GM18517 (cell line): ENCODE results near the gene SP6.

Experiments
- ATAC-seq: cut with Tn5 transposase; IDR thresholded peaks from one replicate; pipeline ENCODE4 v1.9.1; 2021; ENCODE audit warnings: mild to moderate bottlenecking, moderate library complexity; ENCODE audit not compliant: unreplicated experiment

Gene SP6

GRCh38 chr17:47879776-47880454, 29.0 kb upstream of the SP6 start:
- ATAC-seq, result no peak

GRCh38 chr17:47879028-47879585, 28.1 kb upstream of the SP6 start:
- no peak for ATAC-seq

- ATAC-seq, result no peak
Observed at GRCh38 chr17:47878203-47879027, 27.5 kb upstream of the SP6 start.

DNA sequence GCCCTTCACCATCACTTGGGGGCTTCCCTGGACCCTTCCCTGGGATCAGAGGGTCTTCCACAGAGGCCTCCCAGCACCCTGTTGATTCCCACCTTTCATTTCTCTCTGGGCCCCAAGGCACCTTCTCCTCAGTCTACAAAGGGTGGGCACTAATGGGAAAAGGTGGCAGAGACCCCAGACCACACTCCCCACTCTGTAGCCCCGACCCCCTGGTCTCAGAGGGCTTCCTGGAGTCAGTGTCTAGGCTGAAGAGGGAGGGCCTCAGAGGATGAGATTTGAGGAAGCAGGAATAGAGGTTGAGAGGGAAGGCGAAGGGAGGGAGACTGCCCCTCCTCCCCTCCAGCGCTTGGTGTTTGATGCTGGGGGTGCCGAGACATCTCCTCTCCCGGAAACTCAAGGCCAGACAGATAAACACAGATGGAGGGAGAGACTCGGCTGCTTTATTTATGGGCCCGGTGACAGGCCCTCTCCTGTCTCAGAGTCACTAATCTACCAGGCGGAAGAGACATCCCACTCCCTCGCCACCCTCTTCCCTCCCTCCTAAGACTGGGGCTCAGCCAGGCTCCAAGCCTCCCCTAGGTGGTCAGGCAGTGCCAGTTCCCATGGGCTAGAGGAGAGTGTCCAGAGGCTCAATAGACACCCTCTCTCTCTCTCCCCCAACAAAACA, 26.5 kb upstream of the SP6 start:
- ATAC-seq, result no peak

- no peak for ATAC-seq
Observed at GRCh38 chr17:47875011-47875985, 24.3 kb upstream of the SP6 start.

DNA sequence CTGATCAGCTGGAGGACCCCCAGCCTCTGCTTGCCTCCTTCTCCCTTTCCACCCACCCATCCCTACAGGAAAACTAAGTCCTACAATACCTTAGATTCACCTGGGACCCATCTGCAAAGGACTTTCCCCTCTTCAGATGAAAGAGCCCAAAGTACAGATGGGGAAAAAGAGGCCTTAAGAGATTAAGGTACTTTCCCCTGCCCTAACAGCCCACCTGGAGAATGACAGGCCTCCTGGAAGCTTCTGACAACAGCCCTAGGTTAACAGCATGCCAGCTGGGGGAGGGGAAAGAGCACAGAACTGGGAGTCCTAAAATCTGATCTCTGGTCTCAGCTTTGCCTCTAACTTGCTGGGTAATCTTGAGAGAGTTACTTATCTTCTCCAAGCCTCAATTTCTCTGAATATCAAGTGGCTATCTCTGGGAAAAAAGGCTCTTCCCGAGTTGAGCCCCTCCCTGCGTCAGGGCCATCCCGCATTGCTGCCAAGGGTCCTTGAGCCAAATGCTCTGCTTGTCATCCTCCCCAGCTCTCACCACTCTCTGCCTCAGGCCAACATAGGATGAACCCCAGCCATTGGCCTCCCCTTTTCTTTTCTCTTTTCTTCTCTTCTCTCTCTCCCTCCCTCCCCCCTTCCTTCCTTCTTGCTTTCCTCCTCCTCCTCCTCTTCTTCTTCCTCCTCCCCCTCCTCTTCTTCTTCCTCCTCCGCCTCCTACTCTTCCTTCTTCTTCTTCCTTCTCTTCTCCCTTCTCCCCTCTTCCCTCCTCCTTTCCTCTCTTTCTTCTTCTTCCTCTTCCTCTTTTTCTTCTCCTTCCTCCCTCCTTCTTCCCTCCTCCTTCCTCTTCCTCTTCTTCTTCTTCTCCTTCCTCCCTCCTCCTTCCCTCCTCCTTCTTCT, 22.5 kb upstream of the SP6 start:
- no peak for ATAC-seq

GRCh38 chr17:47872651-47873161, 21.7 kb upstream of the SP6 start:
- ATAC-seq, result no peak

DNA sequence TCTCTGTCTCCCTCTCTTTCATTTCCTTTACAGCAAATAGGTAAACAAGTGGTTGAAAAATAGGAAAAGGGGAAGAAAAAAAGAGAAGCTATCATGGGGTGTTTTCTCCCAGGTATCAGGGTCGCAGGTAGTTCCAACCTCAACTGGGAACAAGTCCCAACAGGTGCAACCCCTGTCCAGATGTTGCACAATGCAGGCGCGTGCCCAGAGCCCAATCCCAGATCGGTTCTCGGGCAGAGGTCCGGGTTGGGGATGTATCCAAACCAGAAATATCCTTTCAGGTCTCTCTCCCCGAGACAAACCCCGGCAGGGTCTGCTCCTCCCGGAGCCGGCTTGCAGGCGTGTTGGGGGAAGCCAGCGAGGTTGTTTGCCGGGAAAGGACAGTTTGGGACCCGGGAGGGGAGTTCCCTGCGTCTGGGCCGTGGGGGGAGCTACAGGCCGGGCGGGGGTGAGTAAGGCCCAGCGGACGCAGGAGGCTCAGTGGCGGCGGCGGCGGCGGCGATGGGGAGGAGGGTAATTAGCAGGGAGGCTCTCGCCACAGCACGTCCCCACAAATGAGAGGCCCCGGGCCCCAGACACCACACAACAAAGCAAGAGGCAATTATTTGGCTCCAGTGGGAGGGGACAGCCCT, 21.2 kb upstream of the SP6 start:
- no peak for ATAC-seq

DNA sequence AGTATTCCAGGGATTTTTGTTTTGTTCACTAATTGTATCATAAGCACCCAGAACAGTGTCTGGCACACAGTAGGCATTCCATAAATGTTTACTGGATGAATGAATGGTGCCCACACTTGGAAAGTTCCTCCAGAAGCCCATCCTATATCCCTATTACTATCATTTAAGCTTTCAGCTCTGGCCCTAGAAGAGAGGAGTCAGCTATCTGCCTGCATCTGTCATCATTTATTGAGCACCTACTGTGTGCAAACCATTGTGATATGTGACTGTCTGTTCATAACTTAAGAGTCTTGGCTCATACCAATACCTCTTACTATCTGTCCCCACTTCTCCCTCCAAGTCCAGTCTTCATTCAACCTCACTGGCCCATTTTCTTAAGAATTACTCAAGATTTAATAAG, 20.1 kb upstream of the SP6 start:
- ATAC-seq, result no peak

DNA sequence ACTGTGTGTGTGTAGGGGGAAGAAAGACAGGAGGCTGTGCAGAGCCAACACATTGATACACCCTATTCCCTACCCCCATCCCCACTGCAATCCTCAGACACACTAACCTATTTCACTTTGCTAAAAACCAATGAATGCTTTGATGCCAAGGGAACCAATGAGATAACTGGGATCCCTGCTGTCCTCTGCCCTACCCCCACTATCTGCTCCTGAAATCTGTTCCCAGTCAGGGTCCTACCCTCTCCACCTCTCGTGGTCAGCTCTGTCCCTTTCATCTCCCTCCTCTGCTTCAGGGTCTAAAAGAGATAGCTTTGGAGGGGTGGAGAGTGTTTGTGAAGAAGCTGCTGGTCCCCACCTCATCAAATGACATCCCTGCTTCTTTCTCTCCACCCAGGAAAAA, 19.1 kb upstream of the SP6 start:
- ATAC-seq, result no peak

- no peak for ATAC-seq
Observed at GRCh38 chr17:47869114-47869513, 18.2 kb upstream of the SP6 start.

DNA sequence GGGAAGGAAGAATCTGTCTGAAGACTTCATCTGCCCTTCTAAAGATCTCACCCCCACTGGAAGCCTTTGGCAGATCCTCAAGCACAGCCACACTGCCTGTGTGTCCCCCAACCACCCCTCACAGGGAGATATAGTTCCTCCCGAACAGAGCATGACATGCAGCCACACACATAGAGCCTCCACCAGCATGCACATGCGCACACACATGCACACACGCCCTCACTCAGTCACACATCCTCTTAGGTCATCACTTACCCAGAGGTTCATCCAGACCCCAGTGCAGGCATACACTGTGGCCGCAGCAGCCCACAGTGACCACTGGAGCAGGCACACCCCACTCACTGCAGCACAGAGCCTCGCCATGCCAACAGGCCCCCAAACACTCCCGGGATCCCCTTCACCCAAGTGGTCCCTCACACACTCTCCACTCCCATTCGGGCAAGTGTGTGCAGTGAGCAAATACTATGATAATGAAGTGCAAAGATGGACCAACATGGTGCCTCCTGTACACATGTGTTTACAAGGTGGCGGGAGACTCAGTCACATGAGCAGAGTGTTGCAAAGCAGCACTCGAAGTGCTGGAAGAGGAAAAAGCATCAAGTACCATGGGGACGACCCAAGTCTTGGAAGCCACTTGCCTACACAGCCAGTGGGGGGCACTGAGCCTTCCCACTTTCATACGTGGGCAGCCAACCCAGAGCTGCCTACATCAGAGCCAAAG, 17.0 kb upstream of the SP6 start:
- ATAC-seq, result no peak

- no peak for ATAC-seq
Observed at GRCh38 chr17:47866941-47867340, 16.0 kb upstream of the SP6 start.

DNA sequence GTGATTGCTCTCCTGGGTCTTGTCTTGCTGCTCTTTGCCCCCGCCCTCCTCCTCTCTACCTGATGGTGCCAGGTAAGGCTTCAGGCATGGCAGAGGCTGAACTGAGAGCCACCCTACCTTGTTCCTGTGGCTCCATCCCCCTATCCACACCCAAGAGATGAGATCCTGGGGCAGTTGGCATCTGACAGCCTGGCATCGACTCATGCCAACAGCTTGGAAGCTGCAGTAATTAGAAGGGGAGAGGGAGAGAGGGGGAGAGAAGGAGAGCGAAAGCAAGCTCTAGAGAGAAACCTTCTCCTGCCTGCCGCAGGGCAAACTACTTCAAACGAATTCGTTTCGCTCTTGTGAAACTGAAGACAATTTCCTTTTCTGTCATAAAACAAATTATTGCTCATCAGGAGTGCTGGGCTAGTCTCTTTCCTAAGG, 13.8 kb upstream of the SP6 start:
- ATAC-seq, result no peak

DNA sequence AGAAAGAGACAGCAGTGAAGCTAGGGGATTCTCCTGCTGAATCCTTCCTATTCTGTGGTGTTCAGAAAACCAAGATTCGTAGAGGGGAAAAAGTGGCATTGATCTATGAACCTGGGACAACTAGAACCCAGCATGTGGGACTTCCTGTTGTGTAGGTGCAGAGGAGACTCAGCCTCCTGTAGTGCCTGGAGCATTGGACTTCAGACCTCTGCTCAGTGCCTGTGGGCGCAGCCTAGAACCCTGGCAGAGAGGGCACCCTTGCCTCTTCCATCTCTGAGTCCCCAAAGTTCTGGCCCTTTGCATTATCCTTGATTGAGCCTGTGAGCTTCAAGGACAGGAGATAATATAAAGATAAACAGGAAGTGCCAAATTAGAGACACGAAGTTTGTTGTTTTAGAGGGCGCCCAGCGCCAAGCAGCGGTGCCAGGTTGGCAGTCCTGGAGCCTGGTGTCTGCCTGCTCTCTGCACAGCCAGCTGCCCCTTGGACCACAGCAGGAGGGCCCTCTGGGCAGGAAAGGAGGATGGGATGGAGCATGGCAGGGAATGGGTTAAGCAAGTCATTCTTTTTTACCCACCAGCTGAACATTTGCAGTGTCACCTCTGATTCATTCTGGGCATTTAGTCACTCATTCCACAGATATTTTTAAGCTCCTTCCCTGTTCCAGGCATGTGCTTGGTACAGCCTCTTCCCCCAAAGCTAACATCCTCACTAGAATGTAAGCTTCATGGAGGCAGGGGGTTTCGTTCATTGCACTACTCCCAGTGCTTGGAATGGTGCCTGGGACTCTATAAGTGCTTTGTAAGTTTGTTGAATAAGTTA, 11.9 kb upstream of the SP6 start:
- ATAC-seq, result no peak

GRCh38 chr17:47860386-47860785, 9.4 kb upstream of the SP6 start:
- no peak for ATAC-seq
